GM18511 (cell line): ENCODE measurements around the gene IL16.

ENCODE experiments used
- ATAC-seq: cut with Tn5 transposase; IDR thresholded peaks from one replicate; pipeline ENCODE4 v1.9.1; 2021; ENCODE audit warnings: mild to moderate bottlenecking, moderate library complexity; ENCODE audit not compliant: unreplicated experiment

Gene IL16

GRCh38 chr15:81361891-81362290, 165.2 kb downstream of the IL16 start:
- no peak for ATAC-seq

GRCh38 chr15:81362790-81363189, 166.1 kb downstream of the IL16 start:
- ATAC-seq: no peak

- no peak for ATAC-seq
Observed at GRCh38 chr15:81363276-81363675, 166.6 kb downstream of the IL16 start.
